ENCODE measurements around the gene COPG2.

DNA sequence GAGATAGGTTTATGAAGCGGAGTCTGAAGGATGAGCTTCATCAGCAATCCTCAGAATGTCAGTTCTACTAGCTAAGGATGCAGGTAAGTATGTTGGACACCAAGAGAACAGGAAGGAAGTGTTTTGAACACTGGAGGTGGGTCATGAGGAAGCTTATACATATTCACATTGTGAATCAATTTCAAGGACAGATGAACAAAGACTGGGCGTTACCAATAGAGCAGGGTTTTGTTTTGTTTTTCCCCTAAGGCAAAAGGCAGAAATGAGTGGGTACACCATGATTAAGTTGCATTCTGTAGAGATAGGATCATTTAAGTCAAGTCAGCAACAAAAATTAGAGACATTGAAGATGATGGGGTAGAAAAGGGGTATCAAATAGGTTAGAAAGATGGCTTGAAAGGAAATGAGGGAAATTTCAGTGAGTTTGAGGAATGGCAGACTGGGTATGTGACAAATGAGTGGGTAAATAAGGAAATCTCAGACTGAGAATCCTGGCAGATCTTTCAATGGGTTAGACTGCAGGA is 125.0 kb downstream of the COPG2 start:
- TF ChIP-seq, protein P1, sequence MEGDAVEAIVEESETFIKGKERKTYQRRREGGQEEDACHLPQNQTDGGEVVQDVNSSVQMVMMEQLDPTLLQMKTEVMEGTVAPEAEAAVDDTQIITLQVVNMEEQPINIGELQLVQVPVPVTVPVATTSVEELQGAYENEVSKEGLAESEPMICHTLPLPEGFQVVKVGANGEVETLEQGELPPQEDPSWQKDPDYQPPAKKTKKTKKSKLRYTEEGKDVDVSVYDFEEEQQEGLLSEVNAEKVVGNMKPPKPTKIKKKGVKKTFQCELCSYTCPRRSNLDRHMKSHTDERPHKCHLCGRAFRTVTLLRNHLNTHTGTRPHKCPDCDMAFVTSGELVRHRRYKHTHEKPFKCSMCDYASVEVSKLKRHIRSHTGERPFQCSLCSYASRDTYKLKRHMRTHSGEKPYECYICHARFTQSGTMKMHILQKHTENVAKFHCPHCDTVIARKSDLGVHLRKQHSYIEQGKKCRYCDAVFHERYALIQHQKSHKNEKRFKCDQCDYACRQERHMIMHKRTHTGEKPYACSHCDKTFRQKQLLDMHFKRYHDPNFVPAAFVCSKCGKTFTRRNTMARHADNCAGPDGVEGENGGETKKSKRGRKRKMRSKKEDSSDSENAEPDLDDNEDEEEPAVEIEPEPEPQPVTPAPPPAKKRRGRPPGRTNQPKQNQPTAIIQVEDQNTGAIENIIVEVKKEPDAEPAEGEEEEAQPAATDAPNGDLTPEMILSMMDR (IDR thresholded peaks at IDR 0.05; ENCODE audit: low read depth, low read length): no peak
- no peak for TF ChIP-seq EZH2phosphoT487 (IDR thresholded peaks at IDR 0.05; ENCODE audit: low read depth)
